Kidney capillary endothelial cell (primary cell): ENCODE results near the gene SH2D3A.
A peak's percentile ranks its signal among the peaks of the same experiment; 100 is the strongest.
"Not testable (repeated sequence)": the region's sequence is repeated elsewhere in the genome, so short reads cannot be mapped to it uniquely, and the experiment has no call there.

Experiments
- DNase-seq: peaks from one replicate; pipeline ENCODE4 v3.0.0-alpha.2; 2018; ENCODE audit warnings: low spot score

Gene SH2D3A

GRCh38 chr19:6767357-6768235, at the start of gene SH2D3A:
Gene SH2D3A (minus strand): TSS chr19:6767435. CDS start chr19:6763748, 3,687 bp downstream.
- DNase-seq: no peak

- no peak for DNase-seq
Measured at GRCh38 chr19:6813659-6814058, 46.4 kb upstream of the SH2D3A start.

- DNase-seq: no peak
Measured at GRCh38 chr19:6812612-6813011, 45.4 kb upstream of the SH2D3A start.

- DNase-seq: peak; percentile 64
Measured at GRCh38 chr19:6811906-6812305, 44.7 kb upstream of the SH2D3A start.

GRCh38 chr19:6811378-6811777, 44.1 kb upstream of the SH2D3A start:
- DNase-seq: no peak

GRCh38 chr19:6809262-6809661, 42.0 kb upstream of the SH2D3A start:
- no peak for DNase-seq

- no peak for DNase-seq
Measured at GRCh38 chr19:6808494-6808893, 41.3 kb upstream of the SH2D3A start.

- DNase-seq: no peak
Measured at GRCh38 chr19:6807291-6807690, 40.1 kb upstream of the SH2D3A start.

GRCh38 chr19:6806488-6806887, 39.3 kb upstream of the SH2D3A start:
- DNase-seq: no peak

- no peak for DNase-seq
Measured at GRCh38 chr19:6803036-6803404, 35.8 kb upstream of the SH2D3A start.

- DNase-seq: peak; percentile 82
Measured at GRCh38 chr19:6802336-6803035, 35.3 kb upstream of the SH2D3A start.

GRCh38 chr19:6801485-6802086, 34.4 kb upstream of the SH2D3A start:
- DNase-seq: peak; percentile 63

- DNase-seq: no peak
Measured at GRCh38 chr19:6800991-6801484, 33.8 kb upstream of the SH2D3A start.

- not testable (repeated sequence) for DNase-seq
Measured at GRCh38 chr19:6800160-6800790, 33.0 kb upstream of the SH2D3A start.

- no peak for DNase-seq
Measured at GRCh38 chr19:6797646-6798045, 30.4 kb upstream of the SH2D3A start.

- no peak for DNase-seq
Measured at GRCh38 chr19:6796278-6796677, 29.0 kb upstream of the SH2D3A start.

GRCh38 chr19:6794686-6795431, 27.6 kb upstream of the SH2D3A start:
- DNase-seq: peak; percentile 10

GRCh38 chr19:6793973-6794372, 26.7 kb upstream of the SH2D3A start:
- no peak for DNase-seq

- DNase-seq: no peak
Measured at GRCh38 chr19:6793411-6793810, 26.2 kb upstream of the SH2D3A start.

- no peak for DNase-seq
Measured at GRCh38 chr19:6791237-6791636, 24.0 kb upstream of the SH2D3A start.
